CD14-positive monocyte (primary cell): ENCODE measurements around the gene SGK1. TPM values are rescaled to one million over a fixed set of nuclear protein-coding genes. Genes with fewer than 3 reads are reported as not detected.

Experiments used
- DNase-seq, 3 donors: peaks; one replicate each; pipeline ENCODE4 v3.0.0-alpha.2; 2011 to 2022
- H2AFZ ChIP-seq: 2 replicates; pipeline ENCODE4 v1.6.0; 2012; ENCODE audit warnings: mild to moderate bottlenecking, low read depth, low read length, inconsistent platforms; ENCODE audit not compliant: insufficient read depth, poor library complexity, severe bottlenecking
- H3K27ac ChIP-seq, 2 donors: 1 replicate in 1 of 2; 2 replicates in 1 of 2; pipeline ENCODE4 v1.5.1; 2012 to 2013; ENCODE audit warnings: low read length in 2 of 2, control low read depth in 1 of 2, inconsistent platforms in 1 of 2, low read depth in 1 of 2, mild to moderate bottlenecking in 1 of 2
- H3K27me3 ChIP-seq, 2 donors: one replicate each; pipeline versions ENCODE4 v1.6.0 to v1.6.1; 2011 to 2013; ENCODE audit warnings: low read length in 2 of 2; ENCODE audit not compliant: control insufficient read depth in 2 of 2, insufficient read depth in 2 of 2
- H3K36me3 ChIP-seq, 2 donors: replicated peaks in 1 of 2; 1 replicate in 1 of 2; 2 replicates in 1 of 2; pipeline versions ENCODE4 v1.5.1 to v1.6.1; 2012 to 2013; ENCODE audit warnings: low read length in 2 of 2, control low read depth in 1 of 2, inconsistent platforms in 1 of 2, mild to moderate bottlenecking in 1 of 2; ENCODE audit not compliant: insufficient read depth in 2 of 2, control insufficient read depth in 1 of 2
- H3K4me1 ChIP-seq, 2 donors: 1 replicate in 1 of 2; 2 replicates in 1 of 2; pipeline versions ENCODE4 v1.5.1 to v1.6.1; 2012 to 2013; ENCODE audit warnings: low read length in 2 of 2, control low read depth in 1 of 2, inconsistent platforms in 1 of 2, mild to moderate bottlenecking in 1 of 2, moderate library complexity in 1 of 2; ENCODE audit not compliant: insufficient read depth in 2 of 2, control insufficient read depth in 1 of 2
- H3K4me2 ChIP-seq: replicated peaks from 2 replicates; pipeline ENCODE3; 2012; ENCODE audit warnings: low read length, moderate library complexity, mild to moderate bottlenecking; ENCODE audit not compliant: poor library complexity, severe bottlenecking; ENCODE audit errors: extremely low read depth
- H3K4me3 ChIP-seq, 3 experiments: fragments of 200-600 bp in 1 of 3; sonication (generic) in 1 of 3; replicated peaks in 1 of 3; 1 replicate in 2 of 3; 2 replicates in 1 of 3; pipeline ENCODE4 v1.5.1; 2011 to 2013; ENCODE audit warnings: low read length in 3 of 3, mild to moderate bottlenecking in 3 of 3, control low read depth in 2 of 3, low read depth in 2 of 3, inconsistent platforms in 1 of 3, moderate library complexity in 1 of 3
- H3K79me2 ChIP-seq: 2 replicates; pipeline ENCODE4 v1.6.0; 2012; ENCODE audit warnings: mild to moderate bottlenecking, control low read depth, inconsistent platforms, low read length, moderate library complexity; ENCODE audit not compliant: insufficient read depth
- H3K9ac ChIP-seq: 2 replicates; pipeline ENCODE4 v1.6.0; 2017; ENCODE audit warnings: low read length, mild to moderate bottlenecking; ENCODE audit not compliant: insufficient read depth, poor library complexity, severe bottlenecking
- H3K9me3 ChIP-seq, 2 donors: replicated peaks in 1 of 2; 1 replicate in 1 of 2; 2 replicates in 1 of 2; pipeline versions ENCODE4 v1.5.1 to v1.6.1; 2012 to 2013; ENCODE audit warnings: low read length in 2 of 2, control low read depth in 1 of 2; ENCODE audit not compliant: control insufficient read depth in 1 of 2, insufficient read depth in 1 of 2
- H4K20me1 ChIP-seq: 2 replicates; pipeline ENCODE4 v1.6.0; 2012; ENCODE audit warnings: mild to moderate bottlenecking, low read length, control low read depth, moderate library complexity; ENCODE audit not compliant: insufficient read depth
- H3K27ac Mint-ChIP-seq, 7 donors: one replicate each; pipeline ENCODE4 v1.8.0; 2020; ENCODE audit warnings: mild to moderate bottlenecking in 7 of 7, mixed read lengths in 7 of 7, moderate library complexity in 6 of 7, inconsistent platforms in 2 of 7
- H3K27me3 Mint-ChIP-seq, 3 donors: one replicate each; pipeline ENCODE4 v1.8.0; 2021 to 2022; ENCODE audit warnings: low read depth in 3 of 3, mild to moderate bottlenecking in 3 of 3, mixed read lengths in 3 of 3, moderate library complexity in 3 of 3, inconsistent platforms in 1 of 3
- H3K36me3 Mint-ChIP-seq, 2 donors: one replicate each; pipeline ENCODE4 v1.8.0; 2020; ENCODE audit warnings: mixed read lengths in 2 of 2, inconsistent platforms in 1 of 2, mild to moderate bottlenecking in 1 of 2
- H3K4me1 Mint-ChIP-seq: one replicate; pipeline ENCODE4 v1.8.0; 2020; ENCODE audit warnings: mild to moderate bottlenecking, mixed read lengths
- H3K4me3 Mint-ChIP-seq, 2 donors: one replicate each; pipeline ENCODE4 v1.8.0; 2020; ENCODE audit warnings: mild to moderate bottlenecking in 2 of 2, mixed read lengths in 2 of 2, moderate library complexity in 1 of 2
- H3K9me3 Mint-ChIP-seq, 7 donors: one replicate each; pipeline ENCODE4 v1.8.0; 2020 to 2022; ENCODE audit warnings: mixed read lengths in 7 of 7, mild to moderate bottlenecking in 6 of 7, moderate library complexity in 6 of 7, inconsistent platforms in 2 of 7
- WGBS: methylation state at CpG from one replicate; pipeline ENCODE4 v1.1.5; 2013; ENCODE audit warnings: missing lambda C conversion rate; ENCODE audit not compliant: insufficient coverage; 5-methylcytosine and 5-hydroxymethylcytosine counted together
- intact Hi-C, 2 donors: fragments of 100-400 bp; cut with micrococcal nuclease; formaldehyde crosslinking; loops; one replicate each; pipeline versions ENCODE4 v1.15.0 to v1.15.1; 2023
- polyA plus RNA-seq, 3 donors: library from polyadenylated mRNA; depleted of rRNA in 1 of 3; unstranded in 2 of 3; stranded (reverse) in 1 of 3; fragments of 300-500 nt in 2 of 3; fragments of >200 nt in 1 of 3; fragmentation: Illumina TruSeq in 2 of 3; gene quantifications; 1 replicate in 2 of 3; 2 replicates in 1 of 3; pipeline ENCODE4 v1.2.3, GENCODE V29; 2012 to 2021
- TF ChIP-seq, protein P1 (sequence below): fragments of 200-600 bp; IDR thresholded peaks from one replicate; pipeline ENCODE4 v1.8.0; 2022; ENCODE audit warnings: antibody characterized with exemption, mild to moderate bottlenecking

Gene SGK1
- polyA plus RNA-seq, 3 donors: 373 to 419 (median 407) TPM

DNA sequence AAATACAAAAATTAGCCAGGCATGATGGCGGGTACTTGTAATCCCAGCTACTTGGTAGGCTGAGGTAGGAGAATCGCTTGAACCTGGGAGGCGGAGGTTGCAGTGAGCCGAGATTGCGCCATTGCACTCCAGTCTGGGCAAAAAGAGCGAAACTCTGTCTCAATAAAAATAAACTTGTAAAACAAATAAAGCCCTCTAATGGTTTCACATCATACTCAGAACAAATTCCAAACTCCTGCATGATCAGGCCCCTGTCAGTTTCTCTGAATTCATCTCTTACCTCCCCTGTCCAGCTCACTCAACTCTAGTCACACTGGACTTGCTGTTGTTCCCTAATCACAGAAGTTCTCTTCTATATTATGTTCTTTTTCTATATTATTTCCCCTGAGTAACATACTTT lies 43.1 kb upstream of the SGK1 start:
- H3K36me3 Mint-ChIP-seq: peaks cover 0 to 3% of the 10 kb centered on the region in 2 donors
- 90% methylated on average over 4 of the region's 6 CpGs for WGBS
- intact Hi-C loops: no loop called here

DNA sequence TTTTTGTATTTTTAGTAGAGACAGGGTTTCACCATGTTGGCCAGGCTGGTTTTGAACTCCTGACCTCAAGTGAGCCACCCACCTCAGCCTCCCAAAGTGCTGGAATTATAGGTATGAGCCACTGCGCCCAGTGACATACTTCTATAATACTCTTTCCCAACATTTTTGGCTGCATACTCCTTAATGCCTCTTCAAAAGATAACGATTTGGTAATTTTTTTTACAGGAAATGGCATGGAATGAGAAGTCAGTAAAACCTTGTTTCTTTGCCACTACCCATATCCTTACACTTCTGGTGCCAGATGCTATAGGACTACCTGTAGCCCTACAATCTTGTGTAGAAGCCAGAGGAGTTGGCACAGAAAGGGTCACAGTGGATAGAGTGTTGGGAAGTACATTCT lies 41.4 kb upstream of the SGK1 start:
- H3K9ac ChIP-seq: no peak overlapping the region
- intact Hi-C loops: loop anchor here in 1 of 2 donors (5.0 kb wide), 1 partner anchor 42 kb away; the partner anchor contains the start of gene SGK1
- H3K4me2 ChIP-seq: no peak overlapping the region
- peaks cover 0 to 3% of the 10 kb centered on the region in 2 donors for H3K36me3 Mint-ChIP-seq
- no peak for DNase-seq
- H3K4me3 ChIP-seq: no peak overlapping the region
- H3K27ac Mint-ChIP-seq: no peak overlapping the region
- peaks cover 26% of the 10 kb centered on the region for H3K4me1 Mint-ChIP-seq
- H3K36me3 ChIP-seq: no peaks in the 10 kb centered on the region
- peaks cover 1 to 13% (median 5%) of the 10 kb centered on the region in 7 donors for H3K9me3 Mint-ChIP-seq
- peaks cover 10 to 18% of the 10 kb centered on the region in 2 donors for H3K4me1 ChIP-seq
- H3K27ac ChIP-seq: no peak overlapping the region
- H3K9me3 ChIP-seq: no peaks in the 10 kb centered on the region
- peaks cover 0 to 2% (median 1%) of the 10 kb centered on the region in 3 donors for H3K27me3 Mint-ChIP-seq
- H3K4me3 Mint-ChIP-seq: no peak overlapping the region
- H3K27me3 ChIP-seq: no peaks in the 10 kb centered on the region
- TF ChIP-seq, protein P1, sequence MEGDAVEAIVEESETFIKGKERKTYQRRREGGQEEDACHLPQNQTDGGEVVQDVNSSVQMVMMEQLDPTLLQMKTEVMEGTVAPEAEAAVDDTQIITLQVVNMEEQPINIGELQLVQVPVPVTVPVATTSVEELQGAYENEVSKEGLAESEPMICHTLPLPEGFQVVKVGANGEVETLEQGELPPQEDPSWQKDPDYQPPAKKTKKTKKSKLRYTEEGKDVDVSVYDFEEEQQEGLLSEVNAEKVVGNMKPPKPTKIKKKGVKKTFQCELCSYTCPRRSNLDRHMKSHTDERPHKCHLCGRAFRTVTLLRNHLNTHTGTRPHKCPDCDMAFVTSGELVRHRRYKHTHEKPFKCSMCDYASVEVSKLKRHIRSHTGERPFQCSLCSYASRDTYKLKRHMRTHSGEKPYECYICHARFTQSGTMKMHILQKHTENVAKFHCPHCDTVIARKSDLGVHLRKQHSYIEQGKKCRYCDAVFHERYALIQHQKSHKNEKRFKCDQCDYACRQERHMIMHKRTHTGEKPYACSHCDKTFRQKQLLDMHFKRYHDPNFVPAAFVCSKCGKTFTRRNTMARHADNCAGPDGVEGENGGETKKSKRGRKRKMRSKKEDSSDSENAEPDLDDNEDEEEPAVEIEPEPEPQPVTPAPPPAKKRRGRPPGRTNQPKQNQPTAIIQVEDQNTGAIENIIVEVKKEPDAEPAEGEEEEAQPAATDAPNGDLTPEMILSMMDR: no peak
- H2AFZ ChIP-seq: no peak overlapping the region
- no peaks in the 10 kb centered on the region for H4K20me1 ChIP-seq
- 75% methylated on average over 2 of the region's 2 CpGs for WGBS
- H3K79me2 ChIP-seq: no peaks in the 10 kb centered on the region

More for the DNA sequence above, 43.1 kb upstream of the SGK1 start:
- peak overlapping the region in 2 of 7 donors; percentile 15 to 34 for H3K27ac Mint-ChIP-seq
- TF ChIP-seq, protein P1: no peak
- Histone ChIP-seq H3K9me3 (no peaks in the 10 kb centered on the region), H2AFZ (no peak overlapping the region), H3K79me2 (no peaks in the 10 kb centered on the region), H3K4me2 (no peak overlapping the region), H3K4me1 (peaks cover 10 to 18% of the 10 kb centered on the region in 2 donors), H3K9ac (no peak overlapping the region), H3K36me3 (no peaks in the 10 kb centered on the region), H3K4me3 (no peak overlapping the region), H3K27ac (no peak overlapping the region), H4K20me1 (no peaks in the 10 kb centered on the region), H3K27me3 (no peaks in the 10 kb centered on the region)
- DNase-seq: no peak
- peaks cover 0 to 2% (median 0%) of the 10 kb centered on the region in 3 donors for H3K27me3 Mint-ChIP-seq
- peaks cover 1 to 8% (median 3%) of the 10 kb centered on the region in 7 donors for H3K9me3 Mint-ChIP-seq
- H3K4me1 Mint-ChIP-seq: peaks cover 24% of the 10 kb centered on the region
- H3K4me3 Mint-ChIP-seq: no peak overlapping the region
